Fibroblast of lung (primary cell): ENCODE results near the gene IMMP2L. TPM values are rescaled to one million over a fixed set of nuclear protein-coding genes. Genes with fewer than 3 reads are reported as not detected.

ENCODE experiments used
- DNase-seq, 2 donors: peaks; one replicate each; pipeline versions ENCODE4 v3.0.0 to v3.0.0-alpha.2; 2010; ENCODE audit warnings: low read depth in 2 of 2
- H2AFZ ChIP-seq: 2 replicates; pipeline ENCODE4 v1.5.1; 2012; ENCODE audit warnings: low read length, control low read depth, inconsistent platforms
- H3K27ac ChIP-seq: 2 replicates; pipeline ENCODE4 v1.5.1; 2011; ENCODE audit warnings: low read length, control low read depth; ENCODE audit not compliant: insufficient read depth
- H3K27me3 ChIP-seq: 2 replicates; pipeline ENCODE4 v1.5.1; 2011; ENCODE audit warnings: mild to moderate bottlenecking, low read length; ENCODE audit not compliant: control insufficient read depth, insufficient read depth
- H3K36me3 ChIP-seq: 2 replicates; pipeline ENCODE4 v1.5.1; 2011; ENCODE audit warnings: low read length; ENCODE audit not compliant: control insufficient read depth, insufficient read depth
- H3K4me1 ChIP-seq: 2 replicates; pipeline ENCODE4 v1.5.1; 2011; ENCODE audit warnings: low read length; ENCODE audit not compliant: control insufficient read depth, insufficient read depth; ENCODE audit errors: extremely low read depth
- H3K4me2 ChIP-seq: 2 replicates; pipeline ENCODE4 v1.5.1; 2011; ENCODE audit warnings: low read length, control low read depth; ENCODE audit not compliant: insufficient read depth; ENCODE audit errors: extremely low read depth
- H3K4me3 ChIP-seq, 4 experiments: fragments of 200-600 bp in 1 of 4; sonication (generic) in 1 of 4; replicated peaks in 1 of 4; 2 replicates each; pipeline ENCODE4 v1.5.1; 2011 to 2016; ENCODE audit warnings: low read length in 4 of 4, low read depth in 3 of 4, mild to moderate bottlenecking in 3 of 4, control low read depth in 2 of 4, inconsistent platforms in 1 of 4, mixed read lengths in 1 of 4; ENCODE audit not compliant: insufficient read depth in 1 of 4; ENCODE audit errors: control extremely low read depth in 1 of 4
- H3K79me2 ChIP-seq: 2 replicates; pipeline ENCODE4 v1.5.1; 2012; ENCODE audit warnings: mild to moderate bottlenecking, low read length, inconsistent platforms; ENCODE audit not compliant: control insufficient read depth, insufficient read depth
- H3K9ac ChIP-seq: 2 replicates; pipeline ENCODE4 v1.5.1; 2011; ENCODE audit warnings: mild to moderate bottlenecking, low read length, control low read depth; ENCODE audit not compliant: insufficient read depth
- H3K9me3 ChIP-seq: 2 replicates; pipeline ENCODE4 v1.5.1; 2012; ENCODE audit warnings: low read depth, low read length; ENCODE audit not compliant: control insufficient read depth, insufficient read depth
- H4K20me1 ChIP-seq: 2 replicates; pipeline ENCODE4 v1.5.1; 2011; ENCODE audit warnings: low read length; ENCODE audit not compliant: control insufficient read depth, insufficient read depth; ENCODE audit errors: extremely low read depth
- EZH2 ChIP-seq: IDR thresholded peaks from 2 replicates; pipeline ENCODE4 v1.5.1; 2012; ENCODE audit warnings: low read length, control low read depth, mild to moderate bottlenecking; ENCODE audit errors: missing control alignments
- polyA plus RNA-seq, 2 donors: library from polyadenylated mRNA; depleted of rRNA in 1 of 2; stranded (reverse) in 1 of 2; unstranded in 1 of 2; fragments of >200 nt; gene quantifications; 2 replicates each; pipeline ENCODE4 v1.2.1, GENCODE V29; 2011 to 2012; ENCODE audit warnings: missing spikeins in 1 of 2
- total RNA-seq: library from RNA; depleted of rRNA; stranded (reverse); fragments of >200 nt; gene quantifications from 2 replicates; pipeline ENCODE4 v1.2.1, GENCODE V29; 2014
- TF ChIP-seq, protein P1 (sequence below), 2 donors: IDR thresholded peaks in 1 of 2; conservative IDR thresholded peaks in 1 of 2; 1 replicate in 1 of 2; 2 replicates in 1 of 2; pipeline ENCODE4 v1.5.1; 2011 to 2012; ENCODE audit warnings: low read length in 2 of 2, control low read depth in 1 of 2, inconsistent platforms in 1 of 2, low read depth in 1 of 2, mild to moderate bottlenecking in 1 of 2

Gene IMMP2L
- total and polyA plus RNA-seq, 2 donors (not counting 1 experiment from before 2014, with no cell fraction given) = 6.9 to 14.4 TPM

DNA sequence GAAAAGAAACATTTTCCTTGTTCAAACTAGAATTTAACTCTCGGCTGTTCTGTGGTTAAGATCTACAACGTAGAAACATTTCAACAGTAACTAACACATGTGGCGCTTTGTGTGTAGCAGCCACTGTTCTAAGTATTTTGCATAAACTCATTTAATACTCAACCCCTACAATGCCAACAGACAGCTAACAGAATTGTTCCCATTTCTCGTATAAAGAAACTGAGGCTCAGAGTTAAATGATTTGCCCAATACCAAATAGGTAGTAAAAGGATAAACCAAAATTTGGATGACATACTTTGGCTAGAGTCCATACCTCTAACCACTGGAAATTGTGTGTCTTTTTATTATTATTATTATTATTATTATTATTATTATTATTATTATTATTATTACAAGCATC lies 543.8 kb downstream of the IMMP2L start:
- H3K4me3 ChIP-seq = no peak overlapping the region
- H3K9me3 ChIP-seq = no peaks in the 10 kb centered on the region
- no peak overlapping the region for H2AFZ ChIP-seq
- no peak overlapping the region for H3K9ac ChIP-seq
- H4K20me1 ChIP-seq = no peaks in the 10 kb centered on the region
- TF ChIP-seq, protein P1, sequence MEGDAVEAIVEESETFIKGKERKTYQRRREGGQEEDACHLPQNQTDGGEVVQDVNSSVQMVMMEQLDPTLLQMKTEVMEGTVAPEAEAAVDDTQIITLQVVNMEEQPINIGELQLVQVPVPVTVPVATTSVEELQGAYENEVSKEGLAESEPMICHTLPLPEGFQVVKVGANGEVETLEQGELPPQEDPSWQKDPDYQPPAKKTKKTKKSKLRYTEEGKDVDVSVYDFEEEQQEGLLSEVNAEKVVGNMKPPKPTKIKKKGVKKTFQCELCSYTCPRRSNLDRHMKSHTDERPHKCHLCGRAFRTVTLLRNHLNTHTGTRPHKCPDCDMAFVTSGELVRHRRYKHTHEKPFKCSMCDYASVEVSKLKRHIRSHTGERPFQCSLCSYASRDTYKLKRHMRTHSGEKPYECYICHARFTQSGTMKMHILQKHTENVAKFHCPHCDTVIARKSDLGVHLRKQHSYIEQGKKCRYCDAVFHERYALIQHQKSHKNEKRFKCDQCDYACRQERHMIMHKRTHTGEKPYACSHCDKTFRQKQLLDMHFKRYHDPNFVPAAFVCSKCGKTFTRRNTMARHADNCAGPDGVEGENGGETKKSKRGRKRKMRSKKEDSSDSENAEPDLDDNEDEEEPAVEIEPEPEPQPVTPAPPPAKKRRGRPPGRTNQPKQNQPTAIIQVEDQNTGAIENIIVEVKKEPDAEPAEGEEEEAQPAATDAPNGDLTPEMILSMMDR (conservative IDR thresholded peaks at IDR 0.05 in 1 of 2, IDR thresholded peaks at IDR 0.05 in 1 of 2; ENCODE audit: low read depth in 1 of 2, low read length in 2 of 2) = no peak
- TF ChIP-seq EZH2 = no peak
- no peak overlapping the region for H3K27ac ChIP-seq
- no peaks in the 10 kb centered on the region for H3K27me3 ChIP-seq
- no peak overlapping the region for H3K4me2 ChIP-seq
- no peaks in the 10 kb centered on the region for H3K79me2 ChIP-seq
- DNase-seq = no peak
- H3K36me3 ChIP-seq = no peaks in the 10 kb centered on the region
- H3K4me1 ChIP-seq = no peaks in the 10 kb centered on the region

GRCh38 chr7:111014079-111014478 lies 548.2 kb downstream of the IMMP2L start:
- TF ChIP-seq, protein P1 (conservative IDR thresholded peaks at IDR 0.05 in 1 of 2, IDR thresholded peaks at IDR 0.05 in 1 of 2; ENCODE audit: low read depth in 1 of 2, low read length in 2 of 2) = no peak
- TF ChIP-seq EZH2 = no peak
- DNase-seq = peak in 1 of 2 donors; percentile 53
- H3K79me2 ChIP-seq = no peaks in the 10 kb centered on the region

GRCh38 chr7:111012799-111013675 lies 549.3 kb downstream of the IMMP2L start:
- Histone ChIP-seq H3K9ac (no peak overlapping the region), H3K79me2 (no peaks in the 10 kb centered on the region), H3K27me3 (no peaks in the 10 kb centered on the region), H3K4me3 (no peak overlapping the region), H3K27ac (no peak overlapping the region), H3K36me3 (no peaks in the 10 kb centered on the region), H4K20me1 (no peaks in the 10 kb centered on the region), H3K9me3 (no peaks in the 10 kb centered on the region), H2AFZ (no peak overlapping the region), H3K4me1 (no peaks in the 10 kb centered on the region), H3K4me2 (no peak overlapping the region)
- TF ChIP-seq, protein P1 (conservative IDR thresholded peaks at IDR 0.05 in 1 of 2, IDR thresholded peaks at IDR 0.05 in 1 of 2; ENCODE audit: low read depth in 1 of 2, low read length in 2 of 2) = no peak
- TF ChIP-seq EZH2 = no peak
- no peak for DNase-seq

More at GRCh38 chr7:111014079-111014478, 548.2 kb downstream of the IMMP2L start:
- H3K27me3 ChIP-seq = no peaks in the 10 kb centered on the region
- H3K4me3 ChIP-seq = no peak overlapping the region
- no peaks in the 10 kb centered on the region for H3K4me1 ChIP-seq
- H3K9me3 ChIP-seq = no peaks in the 10 kb centered on the region
- H3K9ac ChIP-seq = no peak overlapping the region
- no peak overlapping the region for H3K4me2 ChIP-seq
- H3K27ac ChIP-seq = no peak overlapping the region
- H4K20me1 ChIP-seq = no peaks in the 10 kb centered on the region
- no peaks in the 10 kb centered on the region for H3K36me3 ChIP-seq
- no peak overlapping the region for H2AFZ ChIP-seq
